Trophoblast cell (in vitro differentiated cells and primary cell): Measurements from ENCODE around the gene MYPOP.

Experiments
- DNase-seq, 2 donors: peaks; one replicate each; pipeline ENCODE4 v3.0.0-alpha.2; 2016
- H2AFZ ChIP-seq: 2 replicates; pipeline ENCODE4 v1.6.1; 2013; ENCODE audit warnings: low read length, moderate library complexity, mild to moderate bottlenecking; ENCODE audit not compliant: insufficient read depth, poor library complexity
- H2AK5ac ChIP-seq: 2 replicates; pipeline ENCODE4 v1.6.1; 2013; ENCODE audit warnings: mild to moderate bottlenecking, low read length
- H2BK120ac ChIP-seq: 2 replicates; pipeline ENCODE4 v1.6.1; 2013; ENCODE audit warnings: low read length, mild to moderate bottlenecking, moderate library complexity; ENCODE audit not compliant: insufficient read depth, poor library complexity
- H2BK12ac ChIP-seq: 2 replicates; pipeline ENCODE4 v1.6.1; 2013; ENCODE audit warnings: mild to moderate bottlenecking, low read length, moderate library complexity
- H2BK5ac ChIP-seq: 2 replicates; pipeline ENCODE4 v1.6.1; 2013; ENCODE audit warnings: low read length, low read depth, moderate library complexity, mild to moderate bottlenecking; ENCODE audit not compliant: poor library complexity
- H3K14ac ChIP-seq: 2 replicates; pipeline ENCODE4 v1.6.1; 2013; ENCODE audit warnings: mild to moderate bottlenecking, low read length
- H3K18ac ChIP-seq: 2 replicates; pipeline ENCODE4 v1.6.1; 2013; ENCODE audit warnings: mild to moderate bottlenecking, low read length
- H3K23ac ChIP-seq: 2 replicates; pipeline ENCODE4 v1.6.1; 2013; ENCODE audit warnings: low read length
- H3K27ac ChIP-seq: 2 replicates; pipeline ENCODE4 v1.5.1; 2013; ENCODE audit warnings: low read depth, mild to moderate bottlenecking, inconsistent platforms, low read length, moderate library complexity
- H3K27me3 ChIP-seq: 2 replicates; pipeline ENCODE4 v1.6.1; 2013; ENCODE audit warnings: inconsistent platforms, mild to moderate bottlenecking, low read length, moderate library complexity; ENCODE audit not compliant: insufficient read depth
- H3K36me3 ChIP-seq, 2 experiments: 1 replicate in 1 of 2; 2 replicates in 1 of 2; pipeline ENCODE4 v1.6.1; 2013; ENCODE audit warnings: low read length in 2 of 2, mild to moderate bottlenecking in 2 of 2, moderate library complexity in 1 of 2; ENCODE audit not compliant: insufficient read depth in 2 of 2, control insufficient read depth in 1 of 2
- H3K4ac ChIP-seq: 2 replicates; pipeline ENCODE4 v1.6.1; 2013; ENCODE audit warnings: low read depth, mild to moderate bottlenecking, low read length, moderate library complexity
- H3K4me1 ChIP-seq, 2 experiments: 1 replicate in 1 of 2; 2 replicates in 1 of 2; pipeline ENCODE4 v1.6.1; 2013; ENCODE audit warnings: low read length in 2 of 2, mild to moderate bottlenecking in 2 of 2, moderate library complexity in 1 of 2; ENCODE audit not compliant: insufficient read depth in 2 of 2, control insufficient read depth in 1 of 2
- H3K4me2 ChIP-seq: 2 replicates; pipeline ENCODE4 v1.6.1; 2013; ENCODE audit warnings: inconsistent platforms, mild to moderate bottlenecking, low read length, moderate library complexity
- H3K4me3 ChIP-seq: 2 replicates; pipeline ENCODE4 v1.5.1; 2013; ENCODE audit warnings: mild to moderate bottlenecking, low read depth, low read length, inconsistent platforms
- H3K79me1 ChIP-seq: one replicate; pipeline ENCODE4 v1.6.1; 2013; ENCODE audit warnings: low read length
- H3K79me2 ChIP-seq: 2 replicates; pipeline ENCODE4 v1.6.1; 2013; ENCODE audit warnings: low read length, mild to moderate bottlenecking; ENCODE audit not compliant: control insufficient read depth, insufficient read depth, poor library complexity
- H3K9ac ChIP-seq: 2 replicates; pipeline ENCODE4 v1.6.1; 2013; ENCODE audit warnings: mild to moderate bottlenecking, low read length
- H3K9me3 ChIP-seq: 2 replicates; pipeline ENCODE4 v1.6.1; 2013; ENCODE audit warnings: low read depth, mild to moderate bottlenecking, control low read depth, inconsistent platforms, low read length; ENCODE audit not compliant: insufficient read depth
- H4K12ac ChIP-seq: 2 replicates; pipeline ENCODE4 v1.6.1; 2013; ENCODE audit warnings: low read depth, mild to moderate bottlenecking, low read length, moderate library complexity
- H4K8ac ChIP-seq: 2 replicates; pipeline ENCODE4 v1.6.1; 2013; ENCODE audit warnings: low read depth, mild to moderate bottlenecking, low read length, moderate library complexity
- H4K91ac ChIP-seq: one replicate; pipeline ENCODE4 v1.6.1; 2013; ENCODE audit warnings: low read depth, mild to moderate bottlenecking, low read length, moderate library complexity
- whole genome bisulfite sequencing: extraction: QIAGEN DNeasy Blood & Tissue Kit; methylation state at CpG from one replicate; pipeline ENCODE4 v1.1.7; 2013; ENCODE audit warnings: missing lambda C conversion rate; ENCODE audit not compliant: insufficient read length, insufficient coverage; ENCODE audit errors: extremely low coverage; 5-methylcytosine and 5-hydroxymethylcytosine counted together

MYPOP gene

GRCh38 chr19:45878043-45878794, 24.2 kb downstream of the MYPOP start:
- Histone ChIP-seq H2BK5ac (no peak overlapping the region), H3K23ac (no peak overlapping the region), H2BK120ac (no peak overlapping the region), H3K27ac (no peak overlapping the region), H3K14ac (no peak overlapping the region), H2AK5ac (no peak overlapping the region), H2AFZ (no peak overlapping the region), H3K79me2 (peaks cover 3% of the 10 kb centered on the region), H3K27me3 (no peaks in the 10 kb centered on the region), H3K79me1 (peaks cover 11% of the 10 kb centered on the region), H3K9ac (no peak overlapping the region), H3K4me2 (no peak overlapping the region), H4K12ac (no peak overlapping the region), H4K91ac (no peak overlapping the region), H3K4me1 (peaks cover 13 to 23% of the 10 kb centered on the region in 2 experiments), H3K4me3 (no peak overlapping the region), H4K8ac (no peak overlapping the region), H3K36me3 (no peaks in the 10 kb centered on the region), H3K4ac (no peak overlapping the region), H2BK12ac (no peak overlapping the region), H3K9me3 (peaks cover 2% of the 10 kb centered on the region), H3K18ac (no peak overlapping the region)
- WGBS = no CpG with 5 or more reads among the region's 11 CpGs
- peak in 1 of 2 donors; percentile 29 for DNase-seq

GRCh38 chr19:45876411-45877197, 25.8 kb downstream of the MYPOP start:
- peak overlapping the region; percentile 58 for H3K27ac ChIP-seq
- peak overlapping the region; percentile 78 for H3K18ac ChIP-seq
- H3K27me3 ChIP-seq = no peaks in the 10 kb centered on the region
- H4K12ac ChIP-seq = peak overlapping the region; percentile 16
- DNase-seq = no peak
- H2BK120ac ChIP-seq = peak overlapping the region; percentile 79
- H3K79me2 ChIP-seq = peaks cover 3% of the 10 kb centered on the region
- peak overlapping the region; percentile 16 for H3K4me3 ChIP-seq
- peak overlapping the region; percentile 26 for H2BK12ac ChIP-seq
- H3K4me1 ChIP-seq = peaks cover 5 to 10% of the 10 kb centered on the region in 2 experiments
- no peak overlapping the region for H3K23ac ChIP-seq
- peak overlapping the region; percentile 69 for H2BK5ac ChIP-seq
- H3K9me3 ChIP-seq = peaks cover 2% of the 10 kb centered on the region
- no peaks in the 10 kb centered on the region for H3K36me3 ChIP-seq
- H3K4me2 ChIP-seq = peak overlapping the region; percentile 52
- H4K8ac ChIP-seq = peak overlapping the region; percentile 89
- H2AFZ ChIP-seq = peak overlapping the region; percentile 94
- peak overlapping the region; percentile 3 for H2AK5ac ChIP-seq
- peaks cover 6% of the 10 kb centered on the region for H3K79me1 ChIP-seq
- no CpG with 5 or more reads among the region's 41 CpGs for WGBS
- H3K4ac ChIP-seq = peak overlapping the region; percentile 53
- peak overlapping the region; percentile 74 for H3K14ac ChIP-seq
- H4K91ac ChIP-seq = peak overlapping the region; percentile 30
- no peak overlapping the region for H3K9ac ChIP-seq

GRCh38 chr19:45876161-45876410, 26.3 kb downstream of the MYPOP start:
- WGBS = no CpG with 5 or more reads among the region's 4 CpGs

GRCh38 chr19:45874620-45874966, 27.8 kb downstream of the MYPOP start:
- Histone ChIP-seq H3K36me3 (no peaks in the 10 kb centered on the region), H3K79me1 (peaks cover 6% of the 10 kb centered on the region), H2BK120ac (no peak overlapping the region), H3K79me2 (peaks cover 3% of the 10 kb centered on the region), H3K23ac (no peak overlapping the region), H4K8ac (no peak overlapping the region), H3K4ac (no peak overlapping the region), H2BK12ac (no peak overlapping the region), H3K4me1 (peaks cover 5 to 10% of the 10 kb centered on the region in 2 experiments), H3K18ac (no peak overlapping the region), H2AFZ (no peak overlapping the region), H3K4me2 (no peak overlapping the region), H3K27me3 (no peaks in the 10 kb centered on the region), H3K4me3 (no peak overlapping the region), H3K27ac (no peak overlapping the region), H2AK5ac (no peak overlapping the region), H3K9me3 (no peaks in the 10 kb centered on the region), H3K9ac (no peak overlapping the region), H4K91ac (no peak overlapping the region), H2BK5ac (no peak overlapping the region), H3K14ac (no peak overlapping the region), H4K12ac (no peak overlapping the region)
- WGBS = no CpG with 5 or more reads among the region's 7 CpGs
- no peak for DNase-seq

More at GRCh38 chr19:45876161-45876410, 26.3 kb downstream of the MYPOP start:
- Histone ChIP-seq H3K18ac (peak overlapping the region; percentile 78), H3K4me1 (peaks cover 5 to 10% of the 10 kb centered on the region in 2 experiments), H3K23ac (no peak overlapping the region), H2AFZ (peak overlapping the region; percentile 94), H3K27me3 (no peaks in the 10 kb centered on the region), H3K36me3 (no peaks in the 10 kb centered on the region), H3K4me3 (no peak overlapping the region), H2BK5ac (peak overlapping the region; percentile 69), H3K79me1 (peaks cover 6% of the 10 kb centered on the region), H4K8ac (peak overlapping the region; percentile 89), H3K9ac (no peak overlapping the region), H3K79me2 (peaks cover 3% of the 10 kb centered on the region), H3K27ac (peak overlapping the region; percentile 58), H2BK12ac (no peak overlapping the region), H2AK5ac (no peak overlapping the region), H2BK120ac (peak overlapping the region; percentile 79), H4K12ac (no peak overlapping the region), H3K4ac (peak overlapping the region; percentile 27), H4K91ac (peak overlapping the region; percentile 30), H3K4me2 (peak overlapping the region; percentile 52), H3K9me3 (no peaks in the 10 kb centered on the region), H3K14ac (peak overlapping the region; percentile 74)
- DNase-seq = no peak
